ENCODE measurements around the gene CMSS1.
"Not testable (repeated sequence)": the region's sequence is repeated elsewhere in the genome, so short reads cannot be mapped to it uniquely, and the experiment has no call there.

CMSS1 gene

DNA sequence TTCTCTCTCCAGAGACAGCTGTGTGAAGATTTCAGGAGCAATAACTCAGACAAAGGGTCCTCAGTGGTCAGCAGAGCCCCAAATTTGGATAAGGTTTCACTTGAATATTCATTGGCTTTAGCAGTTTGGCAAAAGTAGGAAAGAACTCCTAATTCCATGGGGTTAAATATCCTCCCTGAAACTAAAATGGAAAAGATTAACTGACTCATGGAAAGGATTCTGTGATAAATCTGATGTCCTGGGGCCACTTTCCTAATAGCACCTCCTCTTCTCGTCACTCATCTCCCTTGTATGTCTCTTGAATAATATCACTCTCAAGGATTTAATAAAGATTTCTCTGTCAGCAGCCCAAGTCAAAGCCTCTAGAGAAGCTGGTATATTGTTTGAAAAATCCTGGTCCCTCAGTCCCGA is 409.9 kb downstream of the CMSS1 start:
- Histone ChIP-seq H3K4me1 (ENCODE audit: control insufficient read depth, insufficient read depth, low read length) (no peaks in the 10 kb centered on the region; the same call in 1 of the 2 replicates), H3K9me3 (ENCODE audit: control insufficient read depth, insufficient read depth, low read depth, low read length) (0 out of 2 replicates have a peak, but pooled peaks cover 2% of the 10 kb centered on the region), H3K4me3 (ENCODE audit: low read depth, low read length) (no peak overlapping the region), H3K9ac (ENCODE audit: low read length) (no peak overlapping the region), H3K36me3 (ENCODE audit: control insufficient read depth, insufficient read depth, low read length) (no peaks in the 10 kb centered on the region), H3K27me3 (ENCODE audit: control insufficient read depth, insufficient read depth, low read length) (no peaks in the 10 kb centered on the region), H3K27ac (ENCODE audit: low read depth, low read length) (no peak overlapping the region)

DNA sequence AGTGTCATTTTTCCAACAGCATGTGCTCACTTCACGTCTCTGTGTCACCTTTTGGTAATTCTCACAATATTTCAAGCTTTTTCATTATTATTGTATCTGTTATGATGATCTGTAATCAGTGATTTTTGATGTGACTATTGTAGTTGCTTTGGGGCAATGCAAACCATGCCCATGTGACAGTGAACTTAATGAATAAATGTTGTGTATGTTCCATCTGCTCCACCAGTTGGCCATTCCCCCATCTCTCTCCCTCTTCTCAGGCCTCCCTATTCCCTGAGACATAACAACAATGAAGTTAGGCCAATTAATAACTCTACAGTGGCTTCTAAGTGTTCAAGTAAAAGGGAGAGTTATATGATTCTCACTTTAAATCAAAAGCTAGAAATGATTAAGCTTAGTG is 410.6 kb downstream of the CMSS1 start:
- Histone ChIP-seq H3K9me3 (ENCODE audit: control insufficient read depth, insufficient read depth, low read depth, low read length) (0 out of 2 replicates have a peak, but pooled peaks cover 2% of the 10 kb centered on the region), H3K9ac (ENCODE audit: low read length) (no peak overlapping the region), H3K4me3 (ENCODE audit: low read depth, low read length) (no peak overlapping the region), H3K4me1 (ENCODE audit: control insufficient read depth, insufficient read depth, low read length) (peaks cover 6% of the 10 kb centered on the region; the same call in 1 of the 2 replicates), H3K27ac (ENCODE audit: low read depth, low read length) (no peak overlapping the region), H3K36me3 (ENCODE audit: control insufficient read depth, insufficient read depth, low read length) (no peaks in the 10 kb centered on the region), H3K27me3 (ENCODE audit: control insufficient read depth, insufficient read depth, low read length) (no peaks in the 10 kb centered on the region)

DNA sequence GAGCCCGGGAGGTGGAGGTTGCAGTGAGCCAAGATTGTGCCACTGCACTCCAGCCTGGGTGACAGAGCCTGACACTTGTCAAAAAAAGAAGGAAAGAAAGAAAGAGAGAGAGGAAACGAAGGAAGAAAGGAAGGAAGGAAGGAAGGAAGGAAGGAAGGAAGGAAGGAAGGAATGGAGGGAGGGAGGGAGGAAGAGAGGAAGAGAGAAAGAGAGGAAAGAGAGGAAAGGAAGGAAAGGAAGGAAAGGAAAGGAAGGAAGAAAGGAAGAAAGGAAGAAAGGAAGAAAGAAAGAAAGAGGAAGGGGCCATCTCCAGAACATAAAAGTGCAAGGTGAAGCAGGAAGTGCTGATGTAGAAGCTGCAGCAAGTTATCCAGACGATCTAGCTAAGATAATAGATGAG is 411.5 kb downstream of the CMSS1 start:
- H3K9ac ChIP-seq (ENCODE audit: low read length); H3K36me3 ChIP-seq (ENCODE audit: control insufficient read depth, insufficient read depth, low read length); H3K27me3 ChIP-seq (ENCODE audit: control insufficient read depth, insufficient read depth, low read length); H3K4me1 ChIP-seq (ENCODE audit: control insufficient read depth, insufficient read depth, low read length); H3K4me3 ChIP-seq (ENCODE audit: low read depth, low read length); H3K9me3 ChIP-seq (ENCODE audit: control insufficient read depth, insufficient read depth, low read depth, low read length); H3K27ac ChIP-seq (ENCODE audit: low read depth, low read length): not testable (repeated sequence)

DNA sequence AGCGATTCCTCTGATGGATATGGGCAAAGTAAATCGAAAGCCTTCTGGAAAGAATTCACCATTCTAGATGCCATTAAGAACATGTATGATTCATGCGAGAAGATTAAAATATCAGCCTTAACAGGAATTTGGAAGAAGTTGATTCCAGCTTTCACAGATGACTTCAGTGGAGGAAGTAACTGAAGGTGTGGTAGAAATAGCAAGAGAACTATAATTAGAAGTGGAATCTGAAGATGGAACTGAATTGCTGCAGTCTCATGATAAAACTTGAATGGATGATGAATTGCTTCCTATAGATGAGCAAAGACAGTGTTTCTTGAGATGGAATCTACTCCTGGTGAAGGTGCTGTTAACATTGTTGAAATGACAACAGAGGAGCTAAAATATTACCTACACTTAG is 413.0 kb downstream of the CMSS1 start:
- H3K9me3 ChIP-seq (ENCODE audit: control insufficient read depth, insufficient read depth, low read depth, low read length), result 0 out of 2 replicates have a peak, but pooled peaks cover 2% of the 10 kb centered on the region
- no peak overlapping the region for H3K9ac ChIP-seq (ENCODE audit: low read length)
- no peak overlapping the region for H3K4me3 ChIP-seq (ENCODE audit: low read depth, low read length)
- H3K27ac ChIP-seq (ENCODE audit: low read depth, low read length), result no peak overlapping the region
- H3K27me3 ChIP-seq (ENCODE audit: control insufficient read depth, insufficient read depth, low read length), result no peaks in the 10 kb centered on the region
- peaks cover 6% of the 10 kb centered on the region; the same call in 1 of the 2 replicates for H3K4me1 ChIP-seq (ENCODE audit: control insufficient read depth, insufficient read depth, low read length)
- no peaks in the 10 kb centered on the region for H3K36me3 ChIP-seq (ENCODE audit: control insufficient read depth, insufficient read depth, low read length)

All from HUES6 (cell line).